Parathyroid adenoma (tissue), 2 donors: ENCODE data around the gene TOR1B.
"Not testable (repeated sequence)": the region's sequence is repeated elsewhere in the genome, so short reads cannot be mapped to it uniquely, and the experiment has no call there.

Source experiments
- H2AFZ ChIP-seq: fragments of 300-600 bp; sonication (generic); one replicate; pipeline ENCODE4 v1.7.0; 2017; ENCODE audit warnings: antibody characterized with exemption, mild to moderate bottlenecking
- H3K27ac ChIP-seq: fragments of 300-600 bp; sonication (generic); one replicate; pipeline ENCODE4 v1.7.0; 2017
- H3K27me3 ChIP-seq: fragments of 300-600 bp; sonication (generic); one replicate; pipeline ENCODE4 v1.7.0; 2017; ENCODE audit warnings: low read length; ENCODE audit not compliant: control insufficient read depth, insufficient read depth
- H3K36me3 ChIP-seq: fragments of 300-600 bp; sonication (generic); one replicate; pipeline ENCODE4 v1.7.0; 2017; ENCODE audit warnings: low read length; ENCODE audit not compliant: control insufficient read depth, insufficient read depth
- H3K4me1 ChIP-seq: fragments of 300-600 bp; sonication (generic); one replicate; pipeline ENCODE4 v1.7.0; 2017; ENCODE audit warnings: control low read depth
- H3K4me2 ChIP-seq: fragments of 300-600 bp; sonication (generic); one replicate; pipeline ENCODE4 v1.7.0; 2017; ENCODE audit warnings: low read length
- H3K4me3 ChIP-seq: fragments of 300-600 bp; sonication (generic); one replicate; pipeline ENCODE4 v1.7.0; 2017; ENCODE audit warnings: low read depth, low read length
- H3K79me2 ChIP-seq: fragments of 300-600 bp; sonication (generic); one replicate; pipeline ENCODE4 v1.7.0; 2017; ENCODE audit warnings: control low read depth
- H3K9ac ChIP-seq: fragments of 300-600 bp; sonication (generic); one replicate; pipeline ENCODE4 v1.7.0; 2017; ENCODE audit warnings: mild to moderate bottlenecking
- H3K9me3 ChIP-seq: fragments of 300-600 bp; sonication (generic); one replicate; pipeline ENCODE4 v1.7.0; 2017; ENCODE audit warnings: low read length; ENCODE audit not compliant: control insufficient read depth
- CTCF ChIP-seq: fragments of 300-600 bp; sonication (generic); IDR thresholded peaks from one replicate; pipeline ENCODE4 v1.7.0; 2017; ENCODE audit warnings: antibody characterized with exemption, mild to moderate bottlenecking
- donor health status: primary hyperparathyroidism.

TOR1B gene

GRCh38 chr9:129759319-129759718, 43.7 kb upstream of the TOR1B start:
- no peak overlapping the region for H3K27ac ChIP-seq
- H2AFZ ChIP-seq, result no peak overlapping the region
- peaks cover 9% of the 10 kb centered on the region for H3K4me1 ChIP-seq
- no peaks in the 10 kb centered on the region for H3K27me3 ChIP-seq
- no peaks in the 10 kb centered on the region for H3K79me2 ChIP-seq
- no peak overlapping the region for H3K9ac ChIP-seq
- H3K4me3 ChIP-seq, result no peak overlapping the region
- H3K4me2 ChIP-seq, result no peak overlapping the region
- H3K36me3 ChIP-seq, result no peaks in the 10 kb centered on the region
- TF ChIP-seq CTCF, result no peak
- H3K9me3 ChIP-seq, result no peaks in the 10 kb centered on the region

GRCh38 chr9:129759804-129760502, 43.0 kb upstream of the TOR1B start:
- Histone ChIP-seq H3K27me3 (no peaks in the 10 kb centered on the region), H3K79me2 (no peaks in the 10 kb centered on the region), H3K4me1 (peaks cover 8% of the 10 kb centered on the region), H3K4me2 (no peak overlapping the region), H3K9ac (no peak overlapping the region), H2AFZ (no peak overlapping the region), H3K27ac (no peak overlapping the region), H3K36me3 (no peaks in the 10 kb centered on the region), H3K4me3 (no peak overlapping the region), H3K9me3 (no peaks in the 10 kb centered on the region)
- TF ChIP-seq CTCF, result no peak

- not testable (repeated sequence) for H3K9ac ChIP-seq, H3K4me3 ChIP-seq, H3K27ac ChIP-seq
Observed at GRCh38 chr9:129760784-129761183, 42.2 kb upstream of the TOR1B start.

GRCh38 chr9:129761293-129761900, 41.6 kb upstream of the TOR1B start:
- TF ChIP-seq CTCF, result no peak
- Histone ChIP-seq H2AFZ (peak overlapping the region; percentile 33), H3K9me3 (no peaks in the 10 kb centered on the region), H3K27me3 (no peaks in the 10 kb centered on the region), H3K4me3 (no peak overlapping the region), H3K4me1 (no peaks in the 10 kb centered on the region), H3K9ac (no peak overlapping the region), H3K79me2 (no peaks in the 10 kb centered on the region), H3K36me3 (no peaks in the 10 kb centered on the region), H3K4me2 (no peak overlapping the region), H3K27ac (no peak overlapping the region)

More at GRCh38 chr9:129760784-129761183, 42.2 kb upstream of the TOR1B start:
- H3K79me2 ChIP-seq, H3K27me3 ChIP-seq, H3K4me1 ChIP-seq, H3K9me3 ChIP-seq, H3K36me3 ChIP-seq, H2AFZ ChIP-seq, H3K4me2 ChIP-seq: not testable (repeated sequence)

- H3K9me3 ChIP-seq, result no peaks in the 10 kb centered on the region
Observed at GRCh38 chr9:129761901-129762369, 41.0 kb upstream of the TOR1B start.

GRCh38 chr9:129762370-129762984, 40.5 kb upstream of the TOR1B start:
- H3K79me2 ChIP-seq, H3K36me3 ChIP-seq, H3K4me1 ChIP-seq, H3K4me2 ChIP-seq, H3K27me3 ChIP-seq, H2AFZ ChIP-seq, H3K4me3 ChIP-seq, H3K9ac ChIP-seq, H3K27ac ChIP-seq, H3K9me3 ChIP-seq: not testable (repeated sequence)

More at GRCh38 chr9:129761901-129762369, 41.0 kb upstream of the TOR1B start:
- Histone ChIP-seq H2AFZ (peak overlapping the region; percentile 33), H3K27me3 (no peaks in the 10 kb centered on the region), H3K27ac (no peak overlapping the region), H3K36me3 (no peaks in the 10 kb centered on the region), H3K9ac (no peak overlapping the region), H3K79me2 (no peaks in the 10 kb centered on the region), H3K4me1 (no peaks in the 10 kb centered on the region), H3K4me2 (no peak overlapping the region), H3K4me3 (no peak overlapping the region)
- TF ChIP-seq CTCF, result no peak
